NCI-H526 treated with DMSO at 0.1 percent for 48 hours (cell line): ENCODE measurements around the gene NKX2-3.

Experiments
- DNase-seq: peaks from one replicate; lab custom pipeline; 2025; lab: John Stamatoyannopoulos, UW

The NKX2-3 gene

DNA sequence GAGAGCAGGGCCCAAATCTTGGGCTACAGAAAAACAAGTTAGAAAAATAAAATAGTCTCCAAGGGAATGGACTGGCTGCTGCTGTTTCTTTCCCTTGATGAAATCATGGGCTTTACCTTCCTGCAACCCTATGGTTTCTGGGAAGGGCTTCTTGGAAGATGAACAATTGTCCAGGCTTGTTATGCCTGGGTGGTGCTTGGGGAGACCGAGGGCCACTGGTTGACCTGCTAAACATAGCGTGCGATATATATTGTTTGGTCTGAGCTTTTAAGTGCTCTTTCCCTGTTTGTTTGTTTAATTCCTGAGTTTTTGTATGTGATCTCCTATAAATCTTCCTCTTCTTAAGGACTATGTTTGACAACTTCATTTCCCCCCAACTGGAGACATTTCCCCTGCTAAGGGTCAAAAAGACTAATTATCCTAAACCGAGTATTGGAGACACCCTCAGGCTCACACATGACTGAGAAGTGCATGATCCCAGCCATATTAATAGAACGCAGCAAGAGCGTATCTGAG is 49.6 kb downstream of the NKX2-3 start:
- DNase-seq = no peak

DNA sequence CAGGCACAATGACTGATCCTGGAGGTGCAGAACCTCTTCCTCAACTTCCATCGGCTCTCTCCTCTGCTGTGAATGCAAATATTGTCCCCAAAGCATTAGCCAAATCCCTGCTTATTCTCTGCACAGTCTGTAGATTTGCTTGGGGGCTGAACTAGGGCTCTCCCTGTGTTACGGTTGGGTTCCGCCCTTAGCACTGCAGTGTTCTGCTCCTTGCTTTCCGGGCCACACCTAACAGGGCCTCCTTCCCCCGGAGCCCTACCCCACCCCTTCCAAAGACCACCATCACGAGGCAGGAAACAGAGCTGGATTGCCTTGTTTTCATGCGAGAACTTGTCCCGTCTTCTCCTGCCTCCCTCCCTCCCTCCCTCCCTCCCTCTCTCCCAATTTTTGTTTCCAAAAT is 50.9 kb downstream of the NKX2-3 start:
- no peak for DNase-seq
